ENCODE data around the gene PTPRN2. TPM values are rescaled to one million over a fixed set of nuclear protein-coding genes. Genes with fewer than 3 reads are reported as not detected.

Gene PTPRN2
- total and polyA plus RNA-seq, 9 of the 15 experiments (the other 6 are each of a cell fraction or from before 2014, with no cell fraction given), result not detected

- TF ChIP-seq ZBTB11 (CRISPR knock-in tag; IDR thresholded peaks at IDR 0.05), result no peak
Observed at GRCh38 chr7:158133057-158133456, 454.6 kb downstream of the PTPRN2 start (continued).

GRCh38 chr7:158130023-158130409 lies 457.6 kb downstream of the PTPRN2 start:
- Histone ChIP-seq H3K9me1 (ENCODE audit: control insufficient read depth, insufficient read depth, low read length) (no peaks in the 10 kb centered on the region), H2AFZ (ENCODE audit: low read depth, low read length) (no peak overlapping the region), H3K4me3 (no peak overlapping the region), H3K36me3 (ENCODE audit: control insufficient read depth, insufficient read depth, low read length) (no peaks in the 10 kb centered on the region), H3K4me2 (ENCODE audit: insufficient read depth, low read length) (no peak overlapping the region), H3K79me2 (ENCODE audit: control insufficient read depth, insufficient read depth, low read length) (no peaks in the 10 kb centered on the region), H3K27ac (ENCODE audit: extremely low read depth, low read depth, low read length) (no peak overlapping the region), H3K4me1 (replicated peaks in 1 of 2; ENCODE audit: control insufficient read depth in 2 of 2, insufficient read depth in 2 of 2, low read length in 2 of 2) (no peaks in the 10 kb centered on the region), H4K20me1 (replicated peaks; ENCODE audit: control insufficient read depth, insufficient read depth, low read length) (no peaks in the 10 kb centered on the region), H3K9ac (ENCODE audit: insufficient read depth in 1 of 2, low read depth in 2 of 2, low read length in 2 of 2) (no peak overlapping the region), H3K27me3 (ENCODE audit: control insufficient read depth in 2 of 2, insufficient read depth in 2 of 2, low read length in 2 of 2) (peaks cover 2 to 23% of the 10 kb centered on the region in 2 experiments; a peak in 4 of 5 replicates), H3K9me3 (replicated peaks; ENCODE audit: control insufficient read depth, insufficient read depth, low read depth, low read length) (peaks cover 7% of the 10 kb centered on the region)
- no TSS peak for BruUV-seq (replicated peaks)
- 39% methylated on average over 10 of the region's 10 CpGs for WGBS (ENCODE audit: insufficient coverage, low coverage, missing lambda C conversion rate)
- FAIRE-seq (no peak), DNase-seq (ENCODE audit: extremely low read depth in 1 of 4, low spot score in 3 of 4) (no peak), ATAC-seq (no peak)
- POLR2A ChIA-PET, result no interaction called here
- CTCF ChIA-PET (ENCODE audit: low intra/inter-chr PET ratio), result interaction anchor here (0.6 kb wide), 1 partner anchor 348 kb away, joined by 3 read pairs; no protein-coding TSS in a partner anchor
- no peak for TF ChIP-seq ZKSCAN3 (CRISPR knock-in tag; IDR thresholded peaks at IDR 0.05)
- TF ChIP-seq PCBP1 (IDR thresholded peaks at IDR 0.05; ENCODE audit: low read depth, low read length, poor library complexity, severe bottlenecking), result no peak
- TF ChIP-seq RCOR1 (IDR thresholded peaks at IDR 0.05; ENCODE audit: borderline replicate concordance in 1 of 2, low read depth in 2 of 2, low read length in 2 of 2), result no peak
- no peak for TF ChIP-seq POLR2H (tag; IDR thresholded peaks at IDR 0.05; ENCODE audit: low read depth)
- no peak for TF ChIP-seq ARNT (IDR thresholded peaks at IDR 0.05)
- no peak for TF ChIP-seq POLR2B (IDR thresholded peaks at IDR 0.05; ENCODE audit: low read depth, partially characterized antibody)
- no peak for TF ChIP-seq NR2C1 (IDR thresholded peaks at IDR 0.05)
- no peak for TF ChIP-seq NR2C1 (tag; IDR thresholded peaks at IDR 0.05)
- no peak for TF ChIP-seq ZNF184 (CRISPR knock-in tag; IDR thresholded peaks at IDR 0.05)
- TF ChIP-seq, protein P1, sequence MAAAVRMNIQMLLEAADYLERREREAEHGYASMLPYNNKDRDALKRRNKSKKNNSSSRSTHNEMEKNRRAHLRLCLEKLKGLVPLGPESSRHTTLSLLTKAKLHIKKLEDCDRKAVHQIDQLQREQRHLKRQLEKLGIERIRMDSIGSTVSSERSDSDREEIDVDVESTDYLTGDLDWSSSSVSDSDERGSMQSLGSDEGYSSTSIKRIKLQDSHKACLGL (CRISPR knock-in tag; IDR thresholded peaks at IDR 0.05; ENCODE audit: borderline replicate concordance, poor library complexity, severe bottlenecking), result no peak
- TF ChIP-seq, protein P2, sequence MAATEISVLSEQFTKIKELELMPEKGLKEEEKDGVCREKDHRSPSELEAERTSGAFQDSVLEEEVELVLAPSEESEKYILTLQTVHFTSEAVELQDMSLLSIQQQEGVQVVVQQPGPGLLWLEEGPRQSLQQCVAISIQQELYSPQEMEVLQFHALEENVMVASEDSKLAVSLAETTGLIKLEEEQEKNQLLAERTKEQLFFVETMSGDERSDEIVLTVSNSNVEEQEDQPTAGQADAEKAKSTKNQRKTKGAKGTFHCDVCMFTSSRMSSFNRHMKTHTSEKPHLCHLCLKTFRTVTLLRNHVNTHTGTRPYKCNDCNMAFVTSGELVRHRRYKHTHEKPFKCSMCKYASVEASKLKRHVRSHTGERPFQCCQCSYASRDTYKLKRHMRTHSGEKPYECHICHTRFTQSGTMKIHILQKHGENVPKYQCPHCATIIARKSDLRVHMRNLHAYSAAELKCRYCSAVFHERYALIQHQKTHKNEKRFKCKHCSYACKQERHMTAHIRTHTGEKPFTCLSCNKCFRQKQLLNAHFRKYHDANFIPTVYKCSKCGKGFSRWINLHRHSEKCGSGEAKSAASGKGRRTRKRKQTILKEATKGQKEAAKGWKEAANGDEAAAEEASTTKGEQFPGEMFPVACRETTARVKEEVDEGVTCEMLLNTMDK (IDR thresholded peaks at IDR 0.05; ENCODE audit: borderline replicate concordance, insufficient read depth, low read depth, low read length, poor library complexity, severe bottlenecking), result no peak
- TF ChIP-seq, protein P3, sequence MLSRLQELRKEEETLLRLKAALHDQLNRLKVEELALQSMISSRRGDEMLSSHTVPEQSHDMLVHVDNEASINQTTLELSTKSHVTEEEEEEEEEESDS (CRISPR knock-in tag; IDR thresholded peaks at IDR 0.05), result no peak
- no peak for TF ChIP-seq ZNF232 (CRISPR knock-in tag; IDR thresholded peaks at IDR 0.05)
- no peak for TF ChIP-seq POLR3A (IDR thresholded peaks at IDR 0.05; ENCODE audit: borderline replicate concordance, extremely low read depth, insufficient read depth, insufficient read length)
- in situ Hi-C loops (cut with MboI) (no loop called here), intact Hi-C loops (cut with micrococcal nuclease) (no loop called here)
